Psoas muscle (tissue), 8 donors: Measurements from ENCODE around the gene SH3GL2. TPM values are rescaled to one million over a fixed set of nuclear protein-coding genes. Genes with fewer than 3 reads are reported as not detected.

Source experiments
- ATAC-seq, 4 donors: fragments of 200-7000 bp; cut with Tn5 transposase; one replicate each; pipeline ENCODE4 v1.9.1; 2020; ENCODE audit warnings: moderate library complexity in 3 of 4, mild to moderate bottlenecking in 2 of 4
- DNase-seq, 2 donors: peaks; one replicate each; pipeline ENCODE4 v3.0.0-alpha.2; 2020
- H3K27ac ChIP-seq: fragments of 200-600 bp; one replicate; pipeline ENCODE4 v1.8.0; 2022
- H3K27me3 ChIP-seq, 3 donors: fragments of 200-600 bp in 1 of 3; one replicate each; pipeline versions ENCODE4 v1.6.1 to v1.8.0; 2013 to 2022; ENCODE audit warnings: low read length in 2 of 3, mild to moderate bottlenecking in 2 of 3, moderate library complexity in 1 of 3; ENCODE audit not compliant: insufficient read depth in 3 of 3
- H3K36me3 ChIP-seq, 2 donors: fragments of 200-600 bp in 1 of 2; one replicate each; pipeline versions ENCODE4 v1.6.1 to v1.8.0; 2013 to 2022; ENCODE audit warnings: low read depth in 1 of 2, mild to moderate bottlenecking in 1 of 2, moderate library complexity in 1 of 2; ENCODE audit not compliant: insufficient read depth in 1 of 2
- H3K4me1 ChIP-seq: fragments of 200-600 bp; one replicate; pipeline ENCODE4 v1.8.0; 2022
- H3K4me3 ChIP-seq: fragments of 200-600 bp; one replicate; pipeline ENCODE4 v1.8.0; 2022; ENCODE audit warnings: mild to moderate bottlenecking
- H3K9me3 ChIP-seq: fragments of 200-600 bp; one replicate; pipeline ENCODE4 v1.8.0; 2022
- CTCF ChIP-seq: fragments of 200-600 bp; IDR thresholded peaks from one replicate; pipeline ENCODE4 v1.8.0; 2022; ENCODE audit warnings: antibody characterized with exemption
- WGBS, 3 donors: extraction: QIAGEN DNeasy Blood & Tissue Kit; methylation state at CpG; one replicate each; pipeline versions ENCODE4 v1.1.6 to v1.1.7; 2013; 5-methylcytosine and 5-hydroxymethylcytosine counted together
- intact Hi-C, 2 donors: fragments of 100-400 bp; cut with DNase I; formaldehyde crosslinking; loops; one replicate each; pipeline versions ENCODE4 v1.11.0 to v1.14.2; 2022
- polyA plus RNA-seq, 3 donors: library from polyadenylated mRNA; stranded (reverse); fragments of 200-250 nt; gene quantifications; one replicate each; pipeline ENCODE4 v1.2.3, GENCODE V29; 2013
- total RNA-seq, 4 donors: library from RNA; stranded (reverse); fragmentation: NEBNext Ultra II Directional in 2 of 4; extraction: Animal tissue kit (Norgen Biotek cat#: 25700) in 2 of 4; gene quantifications; one replicate each; pipeline versions ENCODE4 v1.2.1 to v1.2.4, GENCODE V29; 2021 to 2023
- donor health status: healthy with polysubstance abuse.
- donor health status: DM: no; HTN: no; CAD: no; lungs with moderate emphysema.
- donor health status: Bipolar disorder and iron deficiency.
- donor health status: healthy.
- donor health status: DM: yes; HTN: yes; CAD: no.
- donor health status: DM: no; HTN: no; CAD: no.
- donor health status: DM: no; HTN: no; CAD: no.
- donor health status: DM: yes; HTN: yes; CAD: no.

The SH3GL2 gene
- total and polyA plus RNA-seq, 7 donors: 0.08 TPM; not detected in 6

- Histone ChIP-seq H3K4me1 (no peaks in the 10 kb centered on the region), H3K9me3 (no peaks in the 10 kb centered on the region), H3K4me3 (no peak overlapping the region), H3K27me3 (no peaks in the 10 kb centered on the region), H3K36me3 (no peaks in the 10 kb centered on the region), H3K27ac (no peak overlapping the region)
- ATAC-seq: no peak
- no peak for TF ChIP-seq CTCF
- 87 to 92% (median 88%) methylated on average over 3 of the region's 3 CpGs for WGBS, 3 donors
- no peak for DNase-seq
- intact Hi-C loops: no loop called here
Measured at GRCh38 chr9:17721954-17722353, 143.1 kb downstream of the SH3GL2 start.

- ATAC-seq: no peak
Measured at GRCh38 chr9:17723656-17724055, 144.8 kb downstream of the SH3GL2 start.

GRCh38 chr9:17725399-17726010, 146.6 kb downstream of the SH3GL2 start:
- Histone ChIP-seq H3K9me3 (no peaks in the 10 kb centered on the region), H3K4me1 (no peaks in the 10 kb centered on the region), H3K4me3 (no peak overlapping the region), H3K36me3 (no peaks in the 10 kb centered on the region), H3K27ac (no peak overlapping the region), H3K27me3 (no peaks in the 10 kb centered on the region)
- no peak for TF ChIP-seq CTCF
- DNase-seq (no peak), ATAC-seq (no peak)
- 50 to 74% (median 66%) methylated on average over 4 of the region's 4 CpGs for WGBS, 3 donors
- intact Hi-C loops: no loop called here

More at GRCh38 chr9:17723656-17724055, 144.8 kb downstream of the SH3GL2 start:
- no peak overlapping the region for H3K27ac ChIP-seq
- H3K9me3 ChIP-seq: no peaks in the 10 kb centered on the region
- no peaks in the 10 kb centered on the region for H3K4me1 ChIP-seq
- H3K27me3 ChIP-seq: no peaks in the 10 kb centered on the region
- no peaks in the 10 kb centered on the region for H3K36me3 ChIP-seq
- 59 to 61% (median 60%) methylated on average over 2 of the region's 2 CpGs for WGBS, 3 donors
- TF ChIP-seq CTCF: no peak
- no peak overlapping the region for H3K4me3 ChIP-seq
- intact Hi-C loops: no loop called here
- DNase-seq: no peak

- Histone ChIP-seq H3K36me3 (no peaks in the 10 kb centered on the region), H3K9me3 (no peaks in the 10 kb centered on the region), H3K4me1 (no peaks in the 10 kb centered on the region), H3K27ac (no peak overlapping the region), H3K4me3 (no peak overlapping the region), H3K27me3 (no peaks in the 10 kb centered on the region)
- ATAC-seq (no peak), DNase-seq (no peak)
- intact Hi-C loops: no loop called here
- no peak for TF ChIP-seq CTCF
- WGBS, 3 donors: 40 to 60% (median 52%) methylated on average over 5 of the region's 5 CpGs
Measured at GRCh38 chr9:17726298-17726697, 147.4 kb downstream of the SH3GL2 start.

GRCh38 chr9:17730899-17731298, 152.0 kb downstream of the SH3GL2 start:
- no peak for TF ChIP-seq CTCF
- H3K27ac ChIP-seq: no peak overlapping the region
- DNase-seq (no peak), ATAC-seq (no peak)
- 58 to 70% (median 60%) methylated on average over 7 of the region's 7 CpGs for WGBS, 3 donors
- H3K4me3 ChIP-seq: no peak overlapping the region
- intact Hi-C loops: no loop called here
- H3K36me3 ChIP-seq: no peaks in the 10 kb centered on the region
- H3K4me1 ChIP-seq: no peaks in the 10 kb centered on the region
- peaks cover 4% of the 10 kb centered on the region for H3K9me3 ChIP-seq
- H3K27me3 ChIP-seq: no peaks in the 10 kb centered on the region
